Muscle layer of colon (tissue), 2 donors: Measurements from ENCODE around the gene MGAT5B.

ENCODE experiments used
- H3K27ac ChIP-seq: one replicate; pipeline ENCODE4 v1.7.0; 2013; ENCODE audit warnings: low read depth, mild to moderate bottlenecking, low read length, moderate library complexity
- H3K27me3 ChIP-seq, 2 donors: one replicate each; pipeline ENCODE4 v1.7.0; 2013; ENCODE audit warnings: low read length in 2 of 2, mild to moderate bottlenecking in 2 of 2; ENCODE audit not compliant: insufficient read depth in 2 of 2, control insufficient read depth in 1 of 2
- H3K36me3 ChIP-seq: one replicate; pipeline ENCODE4 v1.7.0; 2013; ENCODE audit warnings: mild to moderate bottlenecking, low read length; ENCODE audit not compliant: insufficient read depth
- H3K4me1 ChIP-seq: one replicate; pipeline ENCODE4 v1.7.0; 2013; ENCODE audit warnings: mild to moderate bottlenecking, low read length; ENCODE audit not compliant: insufficient read depth
- H3K4me3 ChIP-seq, 2 donors: one replicate each; pipeline ENCODE4 v1.7.0; 2013; ENCODE audit warnings: low read length in 2 of 2, low read depth in 1 of 2, mild to moderate bottlenecking in 1 of 2, moderate library complexity in 1 of 2
- H3K9ac ChIP-seq: one replicate; pipeline ENCODE4 v1.7.0; 2013; ENCODE audit warnings: low read length
- H3K9me3 ChIP-seq: one replicate; pipeline ENCODE4 v1.7.0; 2013; ENCODE audit warnings: mild to moderate bottlenecking, low read length
- donor health status: abdominal sarcoma.
- donor health status: Adenocarcinoma of cecum.

MGAT5B gene

DNA sequence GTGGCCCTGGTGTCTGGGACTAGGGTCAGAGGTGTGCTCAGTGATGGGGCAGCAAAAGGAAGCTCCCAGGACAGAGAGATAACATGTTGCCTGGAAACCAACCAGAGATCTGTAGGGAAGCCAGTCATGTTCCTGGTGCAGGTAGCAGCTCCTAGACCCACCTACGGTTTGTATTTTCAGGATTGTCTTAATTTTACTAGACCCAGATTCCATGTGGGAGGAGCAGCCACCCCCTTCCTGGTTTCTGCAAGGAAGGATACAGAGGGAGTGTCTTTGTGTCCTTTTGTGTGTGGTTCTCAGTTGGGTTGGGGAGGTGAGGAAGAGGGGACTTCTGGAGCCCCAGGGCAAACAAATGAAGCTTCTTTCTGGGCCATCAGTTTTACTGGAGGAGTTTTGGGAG is 53.9 kb downstream of the MGAT5B start:
- no peak overlapping the region for H3K27ac ChIP-seq
- no peak overlapping the region for H3K9ac ChIP-seq
- H3K4me3 ChIP-seq, result no peak overlapping the region
- H3K4me1 ChIP-seq, result no peaks in the 10 kb centered on the region
- no peaks in the 10 kb centered on the region for H3K9me3 ChIP-seq
- H3K36me3 ChIP-seq, result no peaks in the 10 kb centered on the region
- peaks cover 0 to 14% of the 10 kb centered on the region in 2 donors for H3K27me3 ChIP-seq

DNA sequence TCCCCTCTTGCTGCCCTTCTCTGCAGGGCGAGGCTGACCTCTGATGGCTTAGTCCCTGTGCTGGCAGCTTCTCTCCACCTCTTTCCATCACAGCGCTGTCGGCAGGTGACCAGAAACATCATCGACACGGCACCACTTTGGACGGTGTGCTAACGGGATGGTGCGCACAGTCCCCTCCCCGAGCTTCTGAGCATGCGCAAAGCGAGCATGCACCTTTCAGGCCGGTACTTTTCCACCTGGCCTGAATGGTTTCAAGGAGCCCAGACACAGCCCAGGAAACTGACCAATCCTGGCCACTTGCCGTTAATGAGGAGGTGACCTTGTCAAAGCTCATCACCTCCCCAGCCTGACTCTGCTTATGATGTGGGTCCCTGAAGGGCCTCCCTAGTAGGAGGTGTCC is 54.8 kb downstream of the MGAT5B start:
- no peak overlapping the region for H3K4me3 ChIP-seq
- no peaks in the 10 kb centered on the region for H3K9me3 ChIP-seq
- H3K27me3 ChIP-seq, result peaks cover 0 to 14% of the 10 kb centered on the region in 2 donors
- no peak overlapping the region for H3K27ac ChIP-seq
- no peaks in the 10 kb centered on the region for H3K4me1 ChIP-seq
- no peak overlapping the region for H3K9ac ChIP-seq
- no peaks in the 10 kb centered on the region for H3K36me3 ChIP-seq

DNA sequence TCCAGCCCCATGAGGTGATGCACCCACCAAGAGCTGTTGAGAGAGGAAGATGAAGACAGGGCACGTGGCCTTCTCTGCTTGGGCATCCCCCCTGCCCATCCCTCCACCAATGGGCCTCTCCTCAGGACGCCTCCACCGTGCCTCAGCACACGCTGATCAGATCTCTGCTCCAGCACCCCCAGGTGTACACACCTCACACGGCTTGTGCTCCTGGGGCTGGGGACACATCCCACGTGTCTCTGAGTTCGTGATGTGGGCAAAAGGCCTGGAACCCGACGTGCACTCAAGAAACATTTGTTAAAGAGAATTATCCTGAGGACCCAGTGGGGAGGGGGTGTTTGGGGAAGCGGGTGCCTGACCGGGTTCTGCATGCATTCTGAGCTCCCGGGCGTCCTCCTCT is 55.3 kb downstream of the MGAT5B start:
- H3K36me3 ChIP-seq, result no peaks in the 10 kb centered on the region
- H3K4me1 ChIP-seq, result no peaks in the 10 kb centered on the region
- peaks cover 0 to 14% of the 10 kb centered on the region in 2 donors for H3K27me3 ChIP-seq
- no peak overlapping the region for H3K9ac ChIP-seq
- H3K27ac ChIP-seq, result no peak overlapping the region
- H3K4me3 ChIP-seq, result no peak overlapping the region
- no peaks in the 10 kb centered on the region for H3K9me3 ChIP-seq

DNA sequence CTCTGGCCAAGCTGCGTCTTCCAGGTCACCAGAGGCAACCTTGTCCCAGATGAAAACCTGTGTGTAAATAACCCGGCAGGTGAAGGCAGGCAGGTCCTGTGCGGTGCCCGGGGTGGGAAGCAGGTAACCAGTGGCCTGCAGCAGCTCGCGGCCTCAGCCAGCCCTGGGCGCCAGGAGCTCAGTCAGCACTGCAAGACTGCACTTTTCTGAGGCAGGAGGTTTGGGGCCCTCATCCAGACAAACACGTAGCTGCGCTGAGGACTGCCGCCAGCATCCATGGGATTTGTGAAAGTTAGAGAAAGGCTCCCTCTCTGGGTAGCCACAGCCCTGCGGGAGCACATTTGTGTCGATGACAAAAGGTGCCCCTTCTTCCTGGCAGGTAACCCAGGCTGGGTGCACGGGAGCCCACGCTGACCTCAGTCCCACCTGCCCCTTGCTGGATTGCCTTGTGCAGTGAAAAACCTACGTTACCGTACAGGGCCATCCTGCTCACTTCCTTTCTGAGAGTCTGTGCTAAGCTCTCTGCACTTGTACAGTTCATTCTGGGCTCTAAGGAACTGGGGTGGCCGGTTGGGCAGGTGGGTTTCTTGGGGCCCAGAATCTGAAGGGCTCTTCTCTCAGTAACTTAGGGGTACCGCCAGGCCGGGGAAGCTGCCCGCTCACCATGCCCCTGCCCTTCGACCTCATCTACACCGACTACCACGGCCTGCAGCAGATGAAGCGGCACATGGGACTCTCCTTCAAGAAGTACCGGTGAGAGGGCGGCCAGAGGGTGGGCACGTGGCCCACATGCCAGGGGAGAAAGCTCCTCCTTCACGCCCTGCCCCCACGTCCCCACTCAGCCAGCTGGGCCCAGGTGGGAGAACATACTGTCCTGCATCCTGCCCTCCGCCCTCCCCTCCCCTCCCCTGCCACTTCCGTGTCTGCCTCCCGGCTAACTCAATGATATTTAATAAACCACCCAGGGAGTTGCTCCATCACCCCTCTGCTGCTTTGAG is 56.4 kb downstream of the MGAT5B start:
- Histone ChIP-seq H3K4me1 (no peaks in the 10 kb centered on the region), H3K4me3 (no peak overlapping the region), H3K9me3 (no peaks in the 10 kb centered on the region), H3K9ac (no peak overlapping the region), H3K36me3 (no peaks in the 10 kb centered on the region), H3K27ac (no peak overlapping the region), H3K27me3 (peaks cover 0 to 14% of the 10 kb centered on the region in 2 donors)

DNA sequence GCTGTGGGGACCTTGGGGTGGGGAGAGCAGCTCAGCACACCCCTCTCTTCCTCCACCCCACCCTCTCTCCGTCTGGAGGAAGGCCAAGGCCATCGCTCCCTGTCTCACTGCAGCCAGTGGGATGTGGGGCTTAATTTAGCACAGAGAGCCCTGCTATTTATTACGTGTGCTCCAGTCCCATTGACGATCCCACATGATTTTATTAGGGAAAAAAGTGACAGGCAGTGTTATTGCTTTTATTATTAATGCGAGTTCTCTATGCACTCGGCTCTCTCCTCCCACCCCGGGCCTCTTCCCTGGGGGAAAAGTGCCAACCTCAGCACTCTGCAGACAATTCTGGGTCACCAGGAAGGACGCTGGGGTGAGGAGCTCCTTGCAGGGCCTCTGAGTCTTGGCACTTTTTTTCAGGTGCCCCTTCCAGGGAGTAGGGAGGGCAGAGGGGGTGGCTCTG is 57.3 kb downstream of the MGAT5B start:
- Histone ChIP-seq H3K27ac (no peak overlapping the region), H3K4me3 (no peak overlapping the region), H3K36me3 (no peaks in the 10 kb centered on the region), H3K4me1 (no peaks in the 10 kb centered on the region), H3K9me3 (no peaks in the 10 kb centered on the region), H3K9ac (no peak overlapping the region), H3K27me3 (peaks cover 0 to 11% of the 10 kb centered on the region in 2 donors)

DNA sequence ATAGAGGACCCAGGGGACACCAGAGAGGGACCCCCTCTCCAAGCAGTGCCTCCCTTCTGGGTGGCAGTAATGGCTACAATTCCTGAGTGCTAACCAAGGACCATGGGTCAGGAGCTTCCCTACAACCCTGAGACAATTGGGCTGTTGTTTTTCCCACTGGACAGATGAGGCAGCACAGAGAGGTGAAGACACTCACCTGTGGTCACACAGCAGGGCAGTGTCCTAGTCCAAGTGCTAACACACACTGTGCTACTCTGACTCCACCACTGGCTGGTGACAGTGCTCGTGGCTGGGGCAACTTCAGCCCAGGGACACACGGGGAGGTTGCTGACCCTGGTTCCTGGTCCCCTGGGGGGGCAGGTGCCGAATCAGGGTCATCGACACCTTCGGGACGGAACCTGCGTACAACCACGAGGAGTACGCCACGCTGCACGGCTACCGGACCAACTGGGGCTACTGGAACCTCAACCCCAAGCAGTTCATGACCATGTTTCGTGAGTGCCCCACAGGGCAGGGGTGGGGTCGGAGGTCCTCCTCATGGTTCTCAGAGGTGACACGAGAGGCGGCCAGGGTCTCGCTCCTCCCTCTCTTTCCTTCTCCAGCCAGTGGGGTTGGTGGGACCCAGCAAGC is 58.1 kb downstream of the MGAT5B start:
- no peak overlapping the region for H3K9ac ChIP-seq
- no peak overlapping the region for H3K4me3 ChIP-seq
- H3K9me3 ChIP-seq, result no peaks in the 10 kb centered on the region
- no peaks in the 10 kb centered on the region for H3K4me1 ChIP-seq
- no peak overlapping the region for H3K27ac ChIP-seq
- no peaks in the 10 kb centered on the region for H3K36me3 ChIP-seq
- peaks cover 0 to 7% of the 10 kb centered on the region in 2 donors for H3K27me3 ChIP-seq

DNA sequence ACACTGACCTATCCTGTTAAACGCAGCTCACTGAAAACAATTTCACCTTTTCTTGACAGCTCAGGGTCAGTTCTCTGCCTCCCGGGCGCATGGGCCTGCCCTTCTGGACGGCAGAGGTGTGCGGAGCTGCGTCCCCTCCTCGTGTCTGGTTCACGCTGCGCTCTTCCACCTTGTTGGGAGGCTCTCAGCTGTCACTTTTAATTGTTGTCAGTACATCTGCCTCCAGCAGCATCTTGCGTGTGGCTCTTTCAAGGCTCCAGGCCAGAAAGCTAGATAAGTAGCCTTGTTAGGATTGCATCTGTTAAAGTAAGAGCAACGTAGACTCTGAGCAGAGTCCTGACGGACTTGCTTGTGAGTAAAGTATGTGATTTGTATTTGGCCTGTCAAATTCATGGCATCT is 59.4 kb downstream of the MGAT5B start:
- Histone ChIP-seq H3K27ac (no peak overlapping the region), H3K4me3 (no peak overlapping the region), H3K36me3 (no peaks in the 10 kb centered on the region), H3K4me1 (no peaks in the 10 kb centered on the region), H3K27me3 (peaks cover 0 to 3% of the 10 kb centered on the region in 2 donors), H3K9ac (no peak overlapping the region), H3K9me3 (no peaks in the 10 kb centered on the region)

DNA sequence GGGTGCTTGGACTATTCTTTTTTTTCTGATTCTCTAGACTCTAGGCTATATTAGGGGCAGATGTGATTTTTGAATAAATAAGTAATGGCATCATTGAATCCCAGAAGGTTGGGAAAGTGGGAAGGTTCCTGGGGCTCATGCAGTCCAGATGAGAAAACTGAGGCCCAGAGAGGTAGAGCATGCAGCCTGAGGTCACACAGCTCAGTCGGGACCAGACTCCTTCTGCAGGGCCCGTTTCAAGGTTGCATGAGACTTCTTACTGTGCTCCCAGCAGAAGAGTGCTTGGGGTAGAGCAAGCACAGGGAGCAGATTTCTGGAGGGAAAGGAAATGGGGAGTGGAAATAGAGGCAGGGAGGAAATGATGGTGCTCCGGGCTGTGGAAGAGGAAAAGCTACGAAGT is 59.8 kb downstream of the MGAT5B start:
- H3K4me3 ChIP-seq, result no peak overlapping the region
- H3K27ac ChIP-seq, result no peak overlapping the region
- H3K36me3 ChIP-seq, result no peaks in the 10 kb centered on the region
- no peak overlapping the region for H3K9ac ChIP-seq
- H3K4me1 ChIP-seq, result no peaks in the 10 kb centered on the region
- peaks cover 0 to 3% of the 10 kb centered on the region in 2 donors for H3K27me3 ChIP-seq
- H3K9me3 ChIP-seq, result no peaks in the 10 kb centered on the region

DNA sequence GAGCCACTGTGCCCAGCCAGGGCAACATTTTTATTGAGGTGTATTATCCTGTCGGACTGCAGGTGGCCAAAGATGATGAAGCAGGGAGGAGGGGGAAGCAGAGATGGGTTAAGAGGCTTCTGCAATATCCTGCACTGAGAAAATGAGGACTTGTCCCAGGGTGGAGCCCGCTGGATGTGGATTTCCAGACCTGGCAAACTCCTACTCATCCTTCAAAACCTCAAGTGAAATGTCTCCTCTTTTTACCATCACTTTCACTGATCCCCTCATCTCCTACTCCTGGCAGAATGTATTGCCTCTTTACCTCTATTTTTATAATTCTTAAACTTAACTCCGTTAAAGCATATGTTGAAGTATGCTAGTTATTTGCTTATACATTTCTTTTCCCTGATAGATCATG is 60.9 kb downstream of the MGAT5B start:
- H3K36me3 ChIP-seq, result no peaks in the 10 kb centered on the region
- H3K9ac ChIP-seq, result no peak overlapping the region
- no peaks in the 10 kb centered on the region for H3K4me1 ChIP-seq
- H3K4me3 ChIP-seq, result no peak overlapping the region
- H3K27ac ChIP-seq, result no peak overlapping the region
- no peaks in the 10 kb centered on the region for H3K9me3 ChIP-seq
- no peaks in the 10 kb centered on the region for H3K27me3 ChIP-seq

DNA sequence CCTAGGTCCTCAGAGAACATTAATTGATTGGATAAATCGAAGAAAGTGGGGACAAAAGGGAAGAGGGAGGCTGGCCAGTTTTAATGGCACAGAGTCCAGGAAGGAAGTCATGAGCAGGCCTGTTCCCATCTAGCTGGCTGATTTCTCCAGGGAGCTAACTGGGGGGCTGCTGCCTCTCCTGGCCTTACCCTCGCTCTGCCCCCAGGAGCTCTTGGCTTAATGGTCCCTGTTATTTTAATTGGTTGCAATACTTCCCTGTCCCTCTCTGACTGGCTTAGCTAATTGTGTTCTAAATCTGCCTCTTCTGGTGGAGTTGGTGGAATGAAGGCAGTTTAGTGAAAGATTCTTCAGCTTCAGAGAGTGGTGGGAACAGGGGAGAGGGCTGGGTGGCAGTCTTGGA is 61.4 kb downstream of the MGAT5B start:
- Histone ChIP-seq H3K9ac (no peak overlapping the region), H3K27ac (no peak overlapping the region), H3K9me3 (no peaks in the 10 kb centered on the region), H3K4me3 (no peak overlapping the region), H3K27me3 (no peaks in the 10 kb centered on the region), H3K4me1 (no peaks in the 10 kb centered on the region), H3K36me3 (no peaks in the 10 kb centered on the region)

DNA sequence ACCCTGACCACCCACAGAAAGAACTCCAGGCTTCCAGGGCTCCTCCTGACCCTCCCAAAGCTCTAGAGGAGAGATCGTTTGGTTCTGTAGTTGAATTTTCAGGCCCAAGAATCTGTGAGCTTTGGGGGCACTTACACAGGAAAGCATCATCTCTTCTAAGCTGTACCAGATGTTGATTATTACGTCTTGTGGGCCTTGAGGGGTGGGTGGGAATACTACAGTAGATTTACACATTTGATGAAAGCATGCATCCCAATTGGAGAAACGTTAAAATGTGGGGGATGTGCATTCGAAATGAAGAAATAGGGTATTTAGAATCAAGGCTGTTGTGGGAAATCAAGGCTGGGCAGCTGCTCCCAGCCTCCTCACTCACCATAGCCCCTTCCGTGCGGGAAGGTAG is 61.9 kb downstream of the MGAT5B start:
- Histone ChIP-seq H3K9me3 (no peaks in the 10 kb centered on the region), H3K9ac (no peak overlapping the region), H3K27me3 (no peaks in the 10 kb centered on the region), H3K4me3 (no peak overlapping the region), H3K36me3 (no peaks in the 10 kb centered on the region), H3K4me1 (no peaks in the 10 kb centered on the region), H3K27ac (no peak overlapping the region)
